ENCODE results near the gene MCCC1. TPM values are rescaled to one million over a fixed set of nuclear protein-coding genes. Genes with fewer than 3 reads are reported as not detected.

The MCCC1 gene
- polyA plus RNA-seq, 1 experiment, result 19.0 TPM

- ChIA-PET POLR2A (no interaction called here), CTCF (no interaction called here)
- no peak overlapping the region for H3K27ac ChIP-seq (ENCODE audit: low read depth, low read length)
- no peaks in the 10 kb centered on the region for H3K27me3 ChIP-seq (ENCODE audit: control insufficient read depth, insufficient read depth, low read length)
- H3K4me3 ChIP-seq (ENCODE audit: low read depth, low read length), result no peak overlapping the region
- H3K9me3 ChIP-seq (ENCODE audit: control insufficient read depth, insufficient read depth, low read length), result no peaks in the 10 kb centered on the region
- no peak for DNase-seq (ENCODE audit: low read depth, low spot score)
- TF ChIP-seq CTCF (IDR thresholded peaks at IDR 0.05; ENCODE audit: low read depth, low read length), result no peak
These were observed 133.4 kb downstream of the MCCC1 start for GRCh38 chr3:182965861-182966366.

Other genes starting within 250 kb of the MCCC1 start
- gene DCUN1D1, start 119.0 kb downstream of the MCCC1 start, polyA plus RNA-seq (2011; rRNA removed), result 34.8 and 36.1 TPM in 2 replicates
- 0.02 and 0.05 TPM in 2 replicates for gene LAMP3, start 63.2 kb upstream of the MCCC1 start, polyA plus RNA-seq (2011; rRNA removed)
- 2.0 and 2.9 TPM in 2 replicates for gene B3GNT5, start 153.8 kb upstream of the MCCC1 start, polyA plus RNA-seq (2011; rRNA removed)